Transverse colon (tissue), 4 donors: ENCODE data around the gene ELP4. TPM values are rescaled to one million over a fixed set of nuclear protein-coding genes. Genes with fewer than 3 reads are reported as not detected.
"Not testable (repeated sequence)": the region's sequence is repeated elsewhere in the genome, so short reads cannot be mapped to it uniquely, and the experiment has no call there.

Experiments
- DNase-seq: peaks from one replicate; pipeline ENCODE4 v3.0.0-alpha.2; 2019
- H3K27ac ChIP-seq, 4 donors: fragments of 200-600 bp; sonication (generic); 2 replicates each; pipeline ENCODE4 v1.5.1; 2016 to 2018; ENCODE audit warnings: inconsistent platforms in 4 of 4
- H3K27me3 ChIP-seq: fragments of 200-600 bp; sonication (generic); 2 replicates; pipeline ENCODE4 v1.5.1; 2017; ENCODE audit warnings: inconsistent platforms
- H3K36me3 ChIP-seq, 4 donors: fragments of 200-600 bp; sonication (generic); 2 replicates each; pipeline ENCODE4 v1.5.1; 2017 to 2019; ENCODE audit warnings: inconsistent platforms in 4 of 4
- H3K4me1 ChIP-seq, 4 donors: fragments of 200-600 bp; sonication (generic); 2 replicates each; pipeline ENCODE4 v1.5.1; 2017 to 2020; ENCODE audit warnings: inconsistent platforms in 4 of 4
- H3K4me3 ChIP-seq, 4 donors: fragments of 200-600 bp; sonication (generic); 1 replicate in 1 of 4; 2 replicates in 3 of 4; pipeline versions ENCODE4 v1.5.1 to v1.6.1; 2017 to 2019; ENCODE audit warnings: inconsistent platforms in 4 of 4
- H3K9me3 ChIP-seq, 2 donors: fragments of 200-600 bp; sonication (generic); 2 replicates each; pipeline ENCODE4 v1.5.1; 2017 to 2019; ENCODE audit warnings: inconsistent platforms in 2 of 2
- CTCF ChIP-seq, 5 experiments: fragments of 200-600 bp in 3 of 5; fragments of 450-650 bp in 2 of 5; sonication (generic) in 3 of 5; IDR thresholded peaks; 1 replicate in 2 of 5; 2 replicates in 3 of 5; pipeline ENCODE4 v1.5.1; 2016 to 2017; ENCODE audit warnings: antibody characterized with exemption in 5 of 5, inconsistent platforms in 3 of 5, mild to moderate bottlenecking in 2 of 5, moderate library complexity in 1 of 5
- EP300 ChIP-seq: sonication (generic); formaldehyde crosslinking; IDR thresholded peaks from one replicate; pipeline ENCODE4 v1.6.1; 2017; ENCODE audit warnings: antibody characterized with exemption, low read depth
- POLR2A ChIP-seq: fragments of 450-650 bp; IDR thresholded peaks from one replicate; pipeline ENCODE4 v1.6.1; 2016; ENCODE audit warnings: antibody characterized with exemption, mild to moderate bottlenecking, moderate library complexity
- POLR2AphosphoS5 ChIP-seq, 3 donors: sonication (generic); formaldehyde crosslinking; IDR thresholded peaks; one replicate each; pipeline ENCODE4 v1.6.1; 2016; ENCODE audit warnings: antibody characterized with exemption in 3 of 3
- WGBS, 2 donors: methylation state at CpG; one replicate each; pipeline ENCODE4 v1.1.5; 2018; ENCODE audit warnings: low coverage in 1 of 2; 5-methylcytosine and 5-hydroxymethylcytosine counted together
- in situ Hi-C, 4 donors: fragments of 200-750 bp; cut with MboI; loops; one replicate each; pipeline versions ENCODE4 v1.15.0 to v1.15.1; 2017; ENCODE audit warnings: low sequenced_read_pairs in 3 of 4, low pct_ligation_motif_present in 1 of 4, low pct_unique_long_range_greater_than_20kb in 1 of 4
- intact Hi-C: fragments of 100-400 bp; cut with DNase I; formaldehyde crosslinking; loops from one replicate; pipeline ENCODE4 v1.15.1; 2023; ENCODE audit warnings: low total_unique reads
- total RNA-seq, 4 donors: library from RNA; depleted of rRNA; stranded (reverse); fragments of >200 nt; gene quantifications; one replicate each; pipeline ENCODE4 v1.1.0, GENCODE V29; 2016

The ELP4 gene
- total RNA-seq, 4 donors from 2014 or later, result 14.2 to 46.4 (median 23.6) TPM

DNA sequence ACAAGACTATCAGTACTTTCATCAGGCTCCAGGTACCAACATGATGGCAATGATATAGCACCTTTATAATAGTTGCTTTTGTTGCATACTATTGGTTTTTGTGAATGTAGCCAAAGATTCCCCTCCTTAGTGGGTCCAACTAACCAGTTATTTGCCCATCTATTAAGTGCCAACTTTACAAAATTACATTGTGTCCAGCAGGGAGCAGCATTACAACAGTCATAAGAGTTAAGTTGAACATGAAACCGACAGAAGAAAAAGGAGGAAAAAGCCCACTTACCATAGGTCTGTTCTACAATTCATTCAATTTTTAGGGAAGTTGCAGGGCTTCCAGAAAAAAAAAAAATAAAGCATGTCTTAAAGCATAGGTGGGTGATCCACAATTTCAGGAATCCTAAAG lies 21.7 kb upstream of the ELP4 start:
- intact Hi-C loops (no loop called here), in situ Hi-C loops (loop anchor here in 1 of 4 donors (25.0 kb wide), 1 partner anchor 374 kb away; no protein-coding TSS in a partner anchor)
- Histone ChIP-seq H3K36me3 (no peaks in the 10 kb centered on the region), H3K4me3 (no peak overlapping the region), H3K27ac (no peak overlapping the region), H3K4me1 (no peaks in the 10 kb centered on the region), H3K9me3 (no peaks in the 10 kb centered on the region), H3K27me3 (no peaks in the 10 kb centered on the region)
- TF ChIP-seq POLR2A (no peak), CTCF (IDR thresholded peaks at IDR 0.05) (peak in 2 of 5 experiments; percentile 18 to 32), POLR2AphosphoS5 (IDR thresholded peaks at IDR 0.05) (no peak), EP300 (no peak)
- 43 to 47% methylated on average over 1 of the region's 1 CpG for WGBS, 2 donors
- DNase-seq, result no peak

- WGBS, 2 donors, result 86 to 89% methylated on average over 2 of the region's 2 CpGs
- in situ Hi-C loops (loop anchor here in 1 of 4 donors (25.0 kb wide), 1 partner anchor 370 kb away; no protein-coding TSS in a partner anchor), intact Hi-C loops (no loop called here)
- Histone ChIP-seq H3K4me3 (no peak overlapping the region), H3K4me1 (no peaks in the 10 kb centered on the region), H3K27me3 (no peaks in the 10 kb centered on the region), H3K27ac (no peak overlapping the region), H3K9me3 (no peaks in the 10 kb centered on the region), H3K36me3 (no peaks in the 10 kb centered on the region)
- no peak for TF ChIP-seq POLR2A
- TF ChIP-seq POLR2AphosphoS5 (IDR thresholded peaks at IDR 0.05), result no peak
- TF ChIP-seq EP300, result no peak
- TF ChIP-seq CTCF (IDR thresholded peaks at IDR 0.05), result no peak
- no peak for DNase-seq
Measured at GRCh38 chr11:31492320-31492913, 17.1 kb upstream of the ELP4 start.

- no peaks in the 10 kb centered on the region for H3K9me3 ChIP-seq
- TF ChIP-seq POLR2A (no peak), EP300 (no peak), CTCF (IDR thresholded peaks at IDR 0.05) (no peak), POLR2AphosphoS5 (IDR thresholded peaks at IDR 0.05) (no peak)
- no peaks in the 10 kb centered on the region for H3K4me1 ChIP-seq
- intact Hi-C loops (no loop called here), in situ Hi-C loops (loop anchor here in 1 of 4 donors (25.0 kb wide), 1 partner anchor 369 kb away; no protein-coding TSS in a partner anchor)
- no peaks in the 10 kb centered on the region for H3K27me3 ChIP-seq
- 94 to 100% methylated on average over 4 of the region's 4 CpGs for WGBS, 2 donors
- H3K27ac ChIP-seq, result no peak overlapping the region
- no peak for DNase-seq
- H3K36me3 ChIP-seq, result no peaks in the 10 kb centered on the region
- no peak overlapping the region for H3K4me3 ChIP-seq
Measured at GRCh38 chr11:31493235-31493634, 16.3 kb upstream of the ELP4 start.

DNA sequence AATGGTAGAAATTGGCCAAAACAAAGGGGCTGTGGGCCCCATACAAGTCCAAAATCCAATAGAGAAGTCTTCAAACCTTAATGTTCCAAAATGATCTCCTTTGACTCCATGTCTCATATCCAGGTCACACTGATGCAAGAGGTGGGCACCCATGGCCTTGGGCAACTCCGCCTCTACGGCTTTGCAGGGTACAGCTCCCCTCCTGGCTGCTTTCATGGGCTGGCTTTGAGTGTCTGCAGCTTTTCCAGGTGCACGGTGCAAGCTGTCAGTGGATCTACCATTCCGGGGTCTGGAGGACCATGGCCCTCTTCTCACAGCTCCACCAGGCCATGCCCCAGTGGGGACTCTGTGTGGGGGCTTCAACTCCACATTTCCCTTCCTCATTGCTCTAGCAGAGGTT lies 15.8 kb upstream of the ELP4 start:
- H3K27me3 ChIP-seq, H3K4me3 ChIP-seq, H3K9me3 ChIP-seq, DNase-seq, H3K4me1 ChIP-seq, intact Hi-C loops, H3K27ac ChIP-seq, H3K36me3 ChIP-seq: not testable (repeated sequence)
- WGBS, 2 donors, result 100% methylated on average over 4 of the region's 4 CpGs; no CpG with 5 or more reads in 1 of the 2 donors
- in situ Hi-C loops, result loop anchor here in 1 of 4 donors (25.0 kb wide), 1 partner anchor 369 kb away; no protein-coding TSS in a partner anchor
